GM19463 (cell line): ENCODE data around the gene FKBP1B.
"Not testable (repeated sequence)": the region's sequence is repeated elsewhere in the genome, so short reads cannot be mapped to it uniquely, and the experiment has no call there.

ENCODE experiments used
- ATAC-seq: cut with Tn5 transposase; IDR thresholded peaks from one replicate; pipeline ENCODE4 v1.9.1; 2021; ENCODE audit warnings: mild to moderate bottlenecking, moderate library complexity; ENCODE audit not compliant: unreplicated experiment

Gene FKBP1B

DNA sequence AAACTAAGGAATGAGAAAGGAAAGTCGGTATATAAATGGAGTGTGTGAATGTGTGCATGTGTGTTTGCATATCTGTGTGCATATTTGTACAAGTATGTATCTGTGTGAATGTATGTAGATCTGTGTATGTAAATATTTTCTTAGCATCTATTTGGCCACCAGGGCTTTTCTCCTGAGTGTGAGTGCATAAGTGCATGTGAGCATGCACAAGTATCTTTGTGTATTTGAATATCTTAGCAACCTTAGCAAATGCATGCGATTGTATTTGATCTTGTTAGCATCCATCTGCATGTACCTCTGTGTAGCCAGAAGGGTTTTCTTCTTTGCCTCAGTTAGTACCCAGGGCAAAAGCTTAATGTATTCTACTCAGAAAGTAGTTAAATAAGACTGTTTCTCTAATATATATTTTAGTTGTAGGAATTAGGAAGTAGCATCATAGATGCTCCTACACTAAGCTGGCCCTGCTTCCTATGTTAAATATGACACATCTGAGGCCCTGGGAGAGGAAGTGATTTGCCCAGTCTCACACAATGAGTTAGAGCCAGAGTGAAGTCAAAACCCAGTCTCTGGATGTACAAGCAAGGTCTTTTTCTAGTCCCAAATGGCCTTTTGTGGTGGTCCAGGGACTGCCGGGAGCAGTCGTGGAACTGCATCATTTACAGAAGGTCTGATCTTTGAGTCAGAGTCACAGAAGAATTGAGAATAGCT is 9.2 kb downstream of the FKBP1B start:
- ATAC-seq = no peak

DNA sequence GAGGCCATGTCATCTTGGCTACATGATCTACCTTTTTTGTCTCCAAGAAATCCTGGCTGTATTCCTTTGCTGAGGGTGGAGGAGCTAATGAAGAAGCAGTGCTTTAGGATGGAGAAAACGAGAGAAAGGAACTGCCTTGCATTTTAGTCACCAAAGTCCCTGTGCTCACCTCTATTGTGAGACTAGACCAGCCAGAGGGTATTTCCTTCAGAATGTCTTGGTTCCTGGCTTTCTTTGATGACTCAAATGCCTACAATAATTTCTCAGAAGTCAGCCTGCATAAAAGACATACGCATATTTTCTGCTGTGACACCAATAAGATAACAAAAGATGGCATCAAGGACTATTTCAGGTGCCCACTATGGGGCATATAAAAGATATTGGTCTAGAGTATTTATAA is 15.8 kb downstream of the FKBP1B start:
- ATAC-seq = no peak

DNA sequence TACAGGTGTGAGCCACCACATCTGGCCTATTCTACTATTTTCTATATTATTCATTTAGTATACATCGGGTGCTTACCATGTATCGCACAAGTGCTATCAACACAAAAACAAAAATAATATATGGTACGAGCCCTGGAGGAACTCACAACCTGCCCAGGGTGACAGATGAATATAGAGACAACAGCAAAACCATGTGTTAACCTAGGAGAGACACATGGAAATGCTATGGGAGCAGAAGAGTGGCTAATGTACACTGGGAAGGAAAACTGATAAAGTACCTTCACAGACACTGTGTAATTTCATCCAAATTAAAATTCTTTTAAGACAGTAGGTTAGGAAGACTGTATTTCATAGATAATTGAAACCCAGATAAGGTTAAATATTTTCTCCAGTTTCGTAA is 22.7 kb downstream of the FKBP1B start:
- no peak for ATAC-seq

DNA sequence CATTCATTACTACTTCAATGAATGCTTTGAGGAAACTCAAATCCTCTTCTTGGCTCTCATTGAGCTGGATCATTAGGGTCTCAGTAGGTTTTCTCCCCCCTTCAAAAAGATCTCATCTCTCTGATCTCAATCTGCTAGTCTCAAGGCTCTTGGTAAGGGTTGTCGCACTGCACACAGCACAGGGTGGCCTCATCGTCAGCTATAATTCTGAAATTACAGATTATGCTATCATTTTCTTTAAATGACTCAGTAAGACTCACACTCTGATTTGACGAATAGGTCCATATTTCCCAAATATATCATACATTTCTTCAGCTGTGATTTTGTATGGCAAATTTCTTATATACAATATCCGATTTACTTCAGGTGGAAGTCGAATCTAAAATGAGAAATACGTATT is 24.3 kb downstream of the FKBP1B start:
- ATAC-seq = no peak

- no peak for ATAC-seq
Observed at GRCh38 chr2:24075259-24075658, 25.7 kb downstream of the FKBP1B start.

DNA sequence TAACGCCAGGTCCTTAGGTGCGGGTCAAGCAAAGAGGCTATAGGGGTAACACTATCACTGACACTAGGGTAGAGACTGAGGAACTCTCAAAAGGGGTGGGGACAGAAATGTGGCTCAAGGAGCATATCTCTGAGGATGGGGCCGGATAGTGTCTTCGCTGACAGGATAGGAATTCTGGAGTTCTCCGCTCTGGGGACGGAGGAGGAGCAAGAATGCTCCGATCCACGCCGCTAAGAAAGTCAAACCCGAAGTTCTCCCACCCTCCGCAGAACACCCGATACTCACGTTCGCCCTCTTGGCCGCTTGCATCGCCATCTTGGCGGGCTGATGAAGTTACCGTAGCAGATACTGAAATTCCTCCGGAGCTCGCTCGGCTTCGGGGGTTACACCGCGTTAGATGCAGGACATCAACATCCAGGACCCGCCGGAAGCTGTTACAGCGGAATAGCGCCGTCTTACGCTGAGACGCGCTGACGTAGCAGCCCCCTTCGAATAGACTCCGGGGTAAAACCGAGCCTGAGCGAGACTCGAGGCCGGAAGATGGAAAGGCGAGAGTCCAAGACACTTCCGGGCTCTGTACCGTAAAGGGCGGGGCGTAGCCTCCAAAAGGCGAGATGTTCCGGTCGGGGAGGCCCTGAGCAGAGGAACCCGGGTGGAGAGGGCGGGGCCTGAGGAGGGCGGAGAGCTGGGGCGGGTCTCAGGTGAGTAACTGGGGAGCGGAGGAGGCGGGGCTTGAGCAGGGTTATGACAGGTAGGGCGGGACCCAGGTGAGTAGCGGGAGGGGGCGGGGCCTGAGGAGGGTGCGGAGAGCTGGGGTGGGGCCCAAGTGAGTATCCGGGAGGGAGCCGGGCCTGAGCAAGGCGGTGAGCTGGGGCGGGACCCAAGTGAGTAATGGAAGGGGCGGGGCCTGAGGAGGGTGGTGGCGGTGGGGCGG is 26.6 kb downstream of the FKBP1B start, which contains the start of gene SF3B6:
Gene SF3B6, minus strand, starts transcription at position 412 of the 934 bp plus-strand sequence. Its CDS starts 97 bp downstream, at position 315.
- peak; percentile 92 for ATAC-seq

DNA sequence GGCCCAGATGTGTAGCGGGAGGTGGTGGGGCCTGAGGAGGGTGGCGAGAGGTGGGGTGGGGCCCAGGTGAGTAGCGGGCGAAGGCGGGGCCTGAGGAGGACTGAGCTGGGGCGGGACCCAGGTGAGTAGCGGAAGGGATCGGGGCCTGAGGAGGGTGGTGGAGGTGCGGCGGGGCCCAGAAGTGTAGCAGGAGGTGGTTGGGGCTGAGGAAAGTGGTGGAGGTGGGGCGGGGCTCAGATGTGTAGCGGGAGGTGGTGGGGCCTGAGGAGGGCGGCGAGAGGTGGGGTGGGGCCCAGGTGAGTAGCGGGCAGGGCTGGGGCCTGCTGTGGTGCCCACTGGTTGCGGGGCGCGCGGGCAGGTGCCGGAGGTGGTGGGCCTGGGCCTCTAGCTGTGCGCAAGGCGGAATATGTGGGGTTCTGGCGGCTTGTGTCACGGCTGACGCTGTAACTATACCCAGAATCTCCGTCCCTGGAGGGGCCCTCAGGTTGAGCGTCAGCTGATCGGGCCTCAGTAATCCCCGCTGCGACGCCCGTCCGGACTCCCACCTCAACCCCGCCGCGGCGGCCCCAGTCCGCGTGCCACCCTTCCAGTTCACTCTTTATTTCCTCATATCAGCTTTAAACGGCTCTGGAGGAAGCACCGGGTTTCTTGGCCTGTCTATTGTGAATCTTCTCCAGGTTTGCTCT is 27.5 kb downstream of the FKBP1B start:
- ATAC-seq = peak; percentile 16

DNA sequence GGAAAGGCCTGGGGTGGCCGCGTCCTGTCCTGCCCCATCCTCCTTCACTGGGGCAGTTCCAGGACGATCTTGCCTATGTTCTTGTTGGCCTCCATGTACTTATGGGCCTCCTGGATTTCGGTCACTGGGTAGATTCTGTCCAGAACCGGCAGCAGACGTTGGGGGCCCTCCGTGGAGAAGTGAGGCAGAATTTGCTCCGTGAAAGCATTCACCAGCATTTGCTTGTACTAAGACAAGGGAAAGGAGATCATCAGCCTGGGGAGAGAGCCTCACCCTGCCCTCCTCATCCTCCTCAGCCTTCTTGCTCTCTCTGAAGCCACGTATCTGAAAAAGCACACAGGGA is 28.0 kb downstream of the FKBP1B start:
- ATAC-seq = no peak

- no peak for ATAC-seq
Observed at GRCh38 chr2:24077879-24078278, 28.3 kb downstream of the FKBP1B start.

DNA sequence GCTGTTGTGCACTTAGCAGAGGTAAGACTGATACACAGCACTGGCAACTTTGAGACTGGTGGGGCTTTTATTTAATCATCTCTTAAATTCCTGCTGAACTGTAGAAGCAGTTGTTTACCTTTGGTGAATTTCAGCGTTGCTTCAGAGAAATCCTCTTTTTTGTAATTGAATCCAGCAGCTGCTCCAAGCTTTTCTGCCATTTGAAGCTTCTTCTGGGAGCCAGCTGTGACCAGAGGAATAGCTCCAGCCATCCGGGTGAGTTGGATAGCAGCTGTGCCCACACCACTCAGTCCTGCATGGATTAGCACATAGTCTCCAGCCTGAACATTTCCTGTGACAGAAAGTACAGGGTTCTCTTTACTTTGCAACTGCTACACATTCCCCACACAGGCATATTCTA is 31.2 kb downstream of the FKBP1B start:
- no peak for ATAC-seq

DNA sequence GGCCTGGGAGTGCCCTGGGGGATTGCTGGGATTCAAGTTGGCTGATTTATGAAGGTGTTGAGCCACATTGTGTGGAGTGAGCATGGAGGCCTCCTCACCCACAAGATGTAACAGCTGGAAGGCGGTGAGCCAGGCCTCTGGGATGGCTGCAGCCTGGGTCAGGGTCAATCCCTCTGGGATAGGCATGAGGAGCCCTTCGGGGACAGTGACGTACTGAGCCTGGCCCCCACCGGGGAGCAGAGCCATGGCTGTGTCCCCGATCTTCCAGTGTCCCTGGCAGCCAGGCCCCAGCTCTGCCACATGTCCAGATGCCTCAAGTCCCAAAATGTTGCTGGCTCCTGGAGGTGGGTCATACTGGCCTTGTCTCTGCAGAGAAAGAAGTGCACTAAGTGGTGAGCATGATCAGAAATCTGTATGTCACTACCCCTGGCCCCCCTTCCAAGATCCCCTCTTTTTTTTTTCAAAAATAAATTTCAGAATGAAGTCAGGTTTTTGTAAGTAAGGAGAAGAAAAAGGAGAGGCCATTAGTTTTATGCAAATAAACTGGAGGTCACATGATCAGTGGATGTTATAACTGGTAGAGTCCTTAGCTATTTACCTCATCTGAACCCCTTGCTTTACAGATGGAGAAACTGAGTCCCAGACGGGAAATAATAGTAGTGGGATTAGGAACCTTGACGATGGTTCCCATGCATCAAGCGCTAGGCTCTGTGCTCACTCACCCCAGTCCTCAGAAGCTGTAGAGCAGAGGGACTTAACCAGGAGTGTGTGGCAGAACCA is 33.4 kb downstream of the FKBP1B start:
- no peak for ATAC-seq

DNA sequence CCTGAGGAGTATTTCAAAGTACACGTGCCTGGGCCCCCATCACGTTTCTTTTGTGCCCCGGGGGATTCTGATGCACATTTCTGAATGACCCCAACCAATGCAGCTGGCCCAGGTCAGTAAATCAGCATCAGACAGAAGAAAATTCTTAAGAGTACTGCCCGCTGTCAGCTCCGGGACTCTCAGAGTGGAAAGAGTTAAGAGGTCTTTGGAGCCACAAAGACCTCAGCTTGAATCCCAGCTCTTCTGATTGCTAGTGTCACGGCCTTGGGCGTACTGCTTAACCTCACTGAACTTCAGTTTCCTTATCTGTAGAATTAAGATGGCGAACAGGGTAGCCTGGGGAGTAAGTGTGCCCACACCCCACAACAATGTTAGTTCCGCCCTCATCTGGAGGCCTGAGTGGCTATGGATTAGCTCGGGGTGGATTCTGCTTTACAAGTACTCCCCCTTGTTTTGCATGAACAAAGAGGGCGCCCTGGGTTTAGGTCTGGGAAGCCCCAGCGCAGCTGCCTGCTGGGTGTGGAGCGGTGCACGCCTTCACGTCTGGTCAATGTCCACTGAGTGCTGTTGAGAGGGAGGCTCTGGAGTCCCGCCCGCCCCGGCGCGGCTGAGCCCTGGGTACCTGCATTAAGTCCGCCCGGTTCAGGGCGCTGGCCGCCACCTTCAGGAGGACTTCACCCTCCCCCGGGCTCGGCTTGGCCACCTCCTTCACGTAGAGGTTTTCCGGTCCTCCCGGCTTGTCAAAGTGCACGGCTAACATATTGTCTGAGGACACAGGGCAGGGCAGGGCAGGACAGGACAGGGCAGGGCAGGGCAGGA is 34.2 kb downstream of the FKBP1B start:
- ATAC-seq = peak; percentile 74

DNA sequence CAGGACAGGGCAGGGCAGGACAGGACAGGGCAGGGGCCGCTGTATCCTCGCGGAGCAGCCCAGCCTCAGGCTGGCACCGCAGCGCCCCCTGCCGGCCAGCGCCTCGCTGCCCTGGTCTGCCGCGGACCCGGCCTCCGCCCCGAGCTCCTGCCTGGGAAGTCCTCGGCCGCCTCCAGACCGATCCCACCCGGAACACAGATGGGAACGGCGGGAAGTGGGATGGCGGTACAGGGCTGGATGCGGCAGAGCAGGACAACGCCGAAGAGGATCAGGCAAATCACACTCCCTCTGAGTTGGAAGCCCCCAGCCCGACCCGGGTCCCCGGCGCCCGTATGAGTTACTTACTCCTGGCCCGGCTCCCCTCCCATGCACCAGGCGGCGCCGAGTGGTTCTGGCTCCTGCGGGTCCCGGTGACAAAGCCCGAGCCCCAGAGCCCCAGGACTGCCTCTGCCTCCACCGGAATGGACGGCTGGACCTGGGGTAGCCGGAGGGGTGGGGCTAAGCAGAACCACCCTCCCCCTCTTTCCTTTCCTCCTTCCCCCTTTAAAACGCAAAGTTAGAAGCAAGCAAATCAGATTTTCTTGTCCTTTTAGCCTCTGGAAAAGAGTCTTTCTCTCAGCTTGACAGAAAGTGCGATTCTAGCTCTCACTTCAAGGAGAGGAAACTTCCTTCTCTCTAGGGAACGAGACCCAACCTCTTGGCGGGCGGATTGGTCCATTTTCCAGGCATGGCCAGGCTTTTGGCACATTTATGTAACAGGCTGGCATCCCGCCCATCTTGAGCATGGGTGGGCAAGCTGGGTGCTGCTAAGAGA is 35.1 kb downstream of the FKBP1B start, which contains the start of gene TP53I3:
Gene TP53I3, minus strand, starts transcription at position 449 of the 814 bp plus-strand sequence. CDS start 508 bp downstream, outside the sequence.
- peak; percentile 74 for ATAC-seq

DNA sequence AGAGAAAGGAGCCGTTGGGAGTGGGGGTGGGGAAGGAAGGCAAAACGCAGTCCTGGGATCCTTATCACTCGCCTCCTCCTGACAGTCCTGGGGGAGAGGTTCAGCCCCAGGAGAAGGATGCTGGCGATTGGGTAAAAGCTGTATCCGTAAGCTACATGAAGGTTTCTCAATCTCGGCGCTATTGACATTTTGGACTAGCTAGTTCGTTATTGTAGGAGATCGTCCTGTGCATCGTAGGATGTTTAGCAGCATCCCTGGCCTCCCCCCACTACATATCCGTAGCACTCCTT is 35.6 kb downstream of the FKBP1B start:
- ATAC-seq = no peak

DNA sequence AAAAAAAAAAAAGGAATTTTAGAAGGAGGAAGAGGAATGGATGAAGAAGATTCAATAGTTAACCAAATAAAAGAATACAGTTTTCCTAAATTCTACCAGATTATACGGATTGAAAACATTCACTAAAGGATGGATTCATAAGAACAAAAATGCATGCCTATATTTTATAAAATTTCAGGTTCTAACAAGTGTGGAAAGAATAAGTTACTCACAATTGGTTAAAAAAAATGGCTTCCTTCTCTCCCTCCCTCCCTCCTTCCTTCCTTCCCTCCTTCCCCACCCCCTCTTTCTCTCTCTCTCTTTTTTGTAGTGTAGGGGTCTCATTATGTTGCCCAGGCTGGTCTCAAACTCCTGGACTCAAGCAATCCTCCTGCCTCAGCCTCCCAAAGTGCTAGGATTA is 36.7 kb downstream of the FKBP1B start:
- ATAC-seq = no peak

DNA sequence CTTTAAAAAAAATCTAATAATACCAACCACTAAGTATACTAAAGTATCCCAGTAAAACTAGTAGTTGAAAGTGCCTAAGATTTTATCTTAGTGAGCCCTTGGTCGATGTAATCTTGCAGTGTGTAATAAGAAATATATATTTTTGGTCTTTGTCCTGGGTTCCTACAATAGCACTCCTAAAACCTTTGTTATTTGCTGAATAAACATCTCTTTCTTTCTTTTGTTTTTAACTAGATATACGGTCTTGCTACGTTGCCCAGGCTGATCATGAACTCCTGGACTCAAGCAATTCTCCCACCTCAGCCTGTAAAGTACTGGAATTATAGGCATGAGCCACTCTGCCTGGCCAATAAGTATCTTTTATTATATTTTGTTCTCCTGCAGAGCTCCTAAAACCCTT is 37.5 kb downstream of the FKBP1B start:
- ATAC-seq = no peak

GRCh38 chr2:24088821-24089359 is 39.3 kb downstream of the FKBP1B start:
- ATAC-seq = no peak

DNA sequence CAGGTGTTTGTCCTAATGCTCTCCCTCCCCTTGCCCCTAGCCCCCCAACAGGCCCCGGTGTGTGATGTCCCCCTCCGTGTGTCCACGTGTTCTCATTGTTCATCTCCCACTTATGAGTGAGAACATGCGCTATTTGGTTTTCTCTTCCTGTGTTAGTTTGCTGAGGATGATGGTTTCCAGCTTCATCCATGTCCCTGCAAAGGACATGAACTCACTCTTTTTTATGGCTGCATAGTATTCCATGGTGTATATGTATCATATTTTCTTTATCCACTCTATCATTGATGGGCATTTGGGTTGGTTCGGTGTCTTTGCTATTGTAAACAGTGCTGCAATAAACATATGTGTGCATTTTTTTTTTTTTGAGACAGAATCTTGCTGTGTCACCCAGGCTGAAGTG is 43.7 kb downstream of the FKBP1B start:
- not testable (repeated sequence) for ATAC-seq

- not testable (repeated sequence) for ATAC-seq
Observed at GRCh38 chr2:24095171-24095677, 45.7 kb downstream of the FKBP1B start.
